H1 (cell line): ENCODE results near the gene LRRC30.

Experiments
- BRCA1 ChIP-seq: IDR thresholded peaks from 2 replicates; pipeline ENCODE4 v1.6.1; 2012; ENCODE audit warnings: low read depth, low read length, improper control_type of control experiment
- TBP ChIP-seq: IDR thresholded peaks from 2 replicates; pipeline ENCODE4 v1.6.1; 2011; ENCODE audit warnings: low read depth, low read length, improper control_type of control experiment
- TEAD4 ChIP-seq: IDR thresholded peaks from 2 replicates; pipeline ENCODE4 v1.6.1; 2012; ENCODE audit warnings: low read depth, low read length, inconsistent platforms, mixed read lengths
- TF ChIP-seq, protein P1 (sequence below), 3 experiments: IDR thresholded peaks; 1 replicate in 2 of 3; 2 replicates in 1 of 3; pipeline versions ENCODE4 v1.5.1 to v1.6.1; 2011; ENCODE audit warnings: low read length in 3 of 3, mild to moderate bottlenecking in 3 of 3, inconsistent platforms in 2 of 3, low read depth in 1 of 3, moderate library complexity in 1 of 3; ENCODE audit not compliant: insufficient read depth in 1 of 3; ENCODE audit errors: control extremely low read depth in 1 of 3
- TF ChIP-seq, protein P2 (sequence below): IDR thresholded peaks from 2 replicates; pipeline ENCODE4 v1.6.1; 2012; ENCODE audit warnings: inconsistent platforms
- TF ChIP-seq, protein P3 (sequence below): IDR thresholded peaks from 2 replicates; pipeline ENCODE4 v1.6.1; 2012; ENCODE audit warnings: inconsistent platforms

DNA sequence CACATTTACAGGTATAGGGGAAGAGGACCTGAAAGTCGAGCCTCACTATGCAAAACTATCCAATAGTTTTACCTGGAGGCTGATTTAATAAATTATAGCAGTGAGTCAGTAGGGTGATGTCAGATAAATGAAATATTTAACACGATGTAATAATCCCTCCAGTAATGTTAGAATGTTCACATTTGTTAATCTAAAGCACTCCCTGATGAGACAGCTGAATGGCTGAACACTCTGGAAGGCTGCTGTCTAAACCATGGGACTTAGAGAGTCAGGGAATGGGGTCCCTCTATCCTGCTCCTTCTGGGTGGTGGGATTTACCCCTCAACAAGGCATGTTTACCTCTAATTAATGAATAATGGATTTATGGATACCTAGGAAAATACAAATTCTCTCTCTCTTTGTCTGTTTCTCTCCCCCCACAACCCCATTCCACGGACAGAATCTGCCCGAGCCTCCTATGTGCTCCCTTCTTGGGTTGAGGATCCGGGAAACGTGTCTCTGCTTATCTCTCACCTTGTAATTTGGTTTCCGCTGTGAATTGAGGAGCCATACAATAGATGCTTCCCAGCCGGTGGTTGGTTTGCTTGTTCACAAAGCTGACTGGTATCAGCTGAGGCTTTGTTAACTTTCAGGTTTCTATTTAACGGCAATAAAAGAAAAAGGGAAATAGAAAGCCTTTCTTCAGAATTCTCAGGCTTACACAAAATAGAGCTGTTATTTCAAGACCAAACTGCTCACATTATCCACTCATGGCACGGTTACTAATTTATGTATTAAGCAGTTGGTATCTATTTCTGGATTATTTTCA is 25.9 kb downstream of the LRRC30 start:
- TF ChIP-seq TEAD4 = no peak
- TF ChIP-seq, protein P1, sequence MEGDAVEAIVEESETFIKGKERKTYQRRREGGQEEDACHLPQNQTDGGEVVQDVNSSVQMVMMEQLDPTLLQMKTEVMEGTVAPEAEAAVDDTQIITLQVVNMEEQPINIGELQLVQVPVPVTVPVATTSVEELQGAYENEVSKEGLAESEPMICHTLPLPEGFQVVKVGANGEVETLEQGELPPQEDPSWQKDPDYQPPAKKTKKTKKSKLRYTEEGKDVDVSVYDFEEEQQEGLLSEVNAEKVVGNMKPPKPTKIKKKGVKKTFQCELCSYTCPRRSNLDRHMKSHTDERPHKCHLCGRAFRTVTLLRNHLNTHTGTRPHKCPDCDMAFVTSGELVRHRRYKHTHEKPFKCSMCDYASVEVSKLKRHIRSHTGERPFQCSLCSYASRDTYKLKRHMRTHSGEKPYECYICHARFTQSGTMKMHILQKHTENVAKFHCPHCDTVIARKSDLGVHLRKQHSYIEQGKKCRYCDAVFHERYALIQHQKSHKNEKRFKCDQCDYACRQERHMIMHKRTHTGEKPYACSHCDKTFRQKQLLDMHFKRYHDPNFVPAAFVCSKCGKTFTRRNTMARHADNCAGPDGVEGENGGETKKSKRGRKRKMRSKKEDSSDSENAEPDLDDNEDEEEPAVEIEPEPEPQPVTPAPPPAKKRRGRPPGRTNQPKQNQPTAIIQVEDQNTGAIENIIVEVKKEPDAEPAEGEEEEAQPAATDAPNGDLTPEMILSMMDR (IDR thresholded peaks at IDR 0.05; ENCODE audit: control extremely low read depth in 1 of 3, insufficient read depth in 1 of 3, low read depth in 1 of 3, low read length in 3 of 3) = no peak
- no peak for TF ChIP-seq TBP
- TF ChIP-seq BRCA1 = no peak
- TF ChIP-seq, protein P2, sequence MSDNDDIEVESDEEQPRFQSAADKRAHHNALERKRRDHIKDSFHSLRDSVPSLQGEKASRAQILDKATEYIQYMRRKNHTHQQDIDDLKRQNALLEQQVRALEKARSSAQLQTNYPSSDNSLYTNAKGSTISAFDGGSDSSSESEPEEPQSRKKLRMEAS = no peak
- TF ChIP-seq, protein P3, sequence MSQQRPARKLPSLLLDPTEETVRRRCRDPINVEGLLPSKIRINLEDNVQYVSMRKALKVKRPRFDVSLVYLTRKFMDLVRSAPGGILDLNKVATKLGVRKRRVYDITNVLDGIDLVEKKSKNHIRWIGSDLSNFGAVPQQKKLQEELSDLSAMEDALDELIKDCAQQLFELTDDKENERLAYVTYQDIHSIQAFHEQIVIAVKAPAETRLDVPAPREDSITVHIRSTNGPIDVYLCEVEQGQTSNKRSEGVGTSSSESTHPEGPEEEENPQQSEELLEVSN = no peak
